Fibroblast of skin of scalp (primary cell): ENCODE results near the gene SLITRK1. TPM values are rescaled to one million over a fixed set of nuclear protein-coding genes. Genes with fewer than 3 reads are reported as not detected.
A peak's percentile ranks its signal among the peaks of the same experiment; 100 is the strongest.

Experiments used
- DNase-seq: peaks from one replicate; pipeline ENCODE4 v3.0.0-alpha.2; 2013
- polyA plus RNA-seq, 2 experiments: library from polyadenylated mRNA; unstranded; fragments of 120-200 nt; gene quantifications; one replicate each; pipeline ENCODE4 v1.2.1, GENCODE V29; 2013; ENCODE audit not compliant: insufficient read length in 2 of 2

The SLITRK1 gene
- 0.02 TPM for polyA plus RNA-seq (2013, experiment 1 of 2; ENCODE audit: insufficient read length)
- polyA plus RNA-seq (2013, experiment 2 of 2; ENCODE audit: insufficient read length), result 0.17 TPM

- DNase-seq, result peak; percentile 78
These were observed at the start of gene SLITRK1 for GRCh38 chr13:83881917-83882605. SLITRK1 (minus strand) TSS chr13:83882474; CDS start chr13:83881507, 967 bp downstream.

GRCh38 chr13:83929157-83929556, 46.9 kb upstream of the SLITRK1 start:
- peak; percentile 6 for DNase-seq

- DNase-seq, result no peak
These were observed 37.5 kb upstream of the SLITRK1 start for GRCh38 chr13:83919775-83920174.

- no peak for DNase-seq
These were observed 32.1 kb upstream of the SLITRK1 start for GRCh38 chr13:83914368-83914767.

GRCh38 chr13:83907196-83907989, 25.1 kb upstream of the SLITRK1 start:
- no peak for DNase-seq

GRCh38 chr13:83906240-83906820, 24.1 kb upstream of the SLITRK1 start:
- no peak for DNase-seq

GRCh38 chr13:83905641-83906040, 23.4 kb upstream of the SLITRK1 start:
- no peak for DNase-seq

GRCh38 chr13:83895994-83896580, 13.8 kb upstream of the SLITRK1 start:
- DNase-seq, result peak; percentile 49

- no peak for DNase-seq
These were observed 8.1 kb upstream of the SLITRK1 start for GRCh38 chr13:83890358-83890757.

- DNase-seq, result no peak
These were observed 1.9 kb upstream of the SLITRK1 start for GRCh38 chr13:83884141-83884540.

- DNase-seq, result no peak
These were observed 818 bp upstream of the SLITRK1 start for GRCh38 chr13:83883061-83883523.

GRCh38 chr13:83882606-83882959, 309 bp upstream of the SLITRK1 start:
- no peak for DNase-seq

- DNase-seq, result no peak
These were observed 1.1 kb downstream of the SLITRK1 start for GRCh38 chr13:83881140-83881684.

GRCh38 chr13:83880275-83881139, 1.8 kb downstream of the SLITRK1 start:
- DNase-seq, result no peak

GRCh38 chr13:83879431-83880171, 2.7 kb downstream of the SLITRK1 start:
- peak; percentile 6 for DNase-seq

GRCh38 chr13:83878691-83879430, 3.4 kb downstream of the SLITRK1 start:
- DNase-seq, result no peak

GRCh38 chr13:83877651-83878355, 4.5 kb downstream of the SLITRK1 start:
- DNase-seq, result no peak

- no peak for DNase-seq
These were observed 5.7 kb downstream of the SLITRK1 start for GRCh38 chr13:83876546-83876945.

- DNase-seq, result no peak
These were observed 14.6 kb downstream of the SLITRK1 start for GRCh38 chr13:83867708-83868107.
